ENCODE results near the gene CTIF.

The CTIF gene

DNA sequence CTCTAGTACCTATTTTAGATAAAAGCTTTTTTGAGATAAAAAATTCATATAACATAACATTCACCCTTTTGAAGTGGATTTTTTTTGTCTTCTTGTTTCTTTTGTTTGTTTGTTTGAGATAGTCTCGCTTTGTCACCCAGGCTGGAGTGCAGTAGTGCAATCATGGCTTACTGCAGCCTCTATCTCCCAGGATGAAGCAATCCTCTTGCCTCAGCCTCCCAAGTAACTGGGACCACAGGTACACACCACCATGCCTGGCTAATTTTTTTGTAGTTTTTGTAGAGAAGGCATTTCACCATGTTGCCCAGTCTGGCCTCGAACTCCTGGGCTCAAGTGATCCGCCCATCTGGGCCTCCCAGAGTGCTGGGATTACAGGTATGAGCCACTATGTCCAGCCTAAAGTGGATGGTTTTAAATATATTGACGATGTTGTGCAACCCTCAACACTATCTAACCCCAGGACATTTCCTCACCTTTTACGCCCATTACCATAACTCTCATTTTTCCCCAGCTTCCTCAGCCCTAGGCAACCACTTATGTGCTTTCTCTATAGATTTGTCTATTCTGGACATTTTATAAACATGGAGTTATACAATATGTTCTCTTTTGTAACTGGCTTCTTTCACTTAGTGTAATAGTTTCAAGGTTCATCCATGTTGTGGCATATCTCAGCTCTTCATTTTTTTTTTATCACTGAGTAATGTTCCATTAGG is 38.8 kb downstream of the CTIF start:
- DNase-seq: no peak

DNA sequence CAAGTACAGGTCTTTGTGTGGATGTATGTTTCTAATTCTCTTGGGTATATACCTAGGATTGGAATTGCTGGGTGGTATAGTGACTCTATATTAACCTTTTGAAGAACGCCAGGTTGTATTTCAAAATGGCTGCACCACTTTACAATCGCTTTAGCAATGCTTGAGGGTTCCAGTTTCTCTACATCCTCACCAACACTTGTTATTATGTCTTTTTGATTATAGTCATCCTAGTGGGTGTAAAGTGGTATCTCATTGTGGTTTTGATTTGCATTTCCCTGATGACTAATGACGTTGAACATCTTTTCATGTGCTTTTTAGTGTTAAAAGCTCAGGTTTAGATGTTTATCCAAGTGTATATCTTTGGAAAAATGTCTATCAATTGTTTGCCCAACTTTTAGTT is 39.5 kb downstream of the CTIF start:
- DNase-seq: no peak

DNA sequence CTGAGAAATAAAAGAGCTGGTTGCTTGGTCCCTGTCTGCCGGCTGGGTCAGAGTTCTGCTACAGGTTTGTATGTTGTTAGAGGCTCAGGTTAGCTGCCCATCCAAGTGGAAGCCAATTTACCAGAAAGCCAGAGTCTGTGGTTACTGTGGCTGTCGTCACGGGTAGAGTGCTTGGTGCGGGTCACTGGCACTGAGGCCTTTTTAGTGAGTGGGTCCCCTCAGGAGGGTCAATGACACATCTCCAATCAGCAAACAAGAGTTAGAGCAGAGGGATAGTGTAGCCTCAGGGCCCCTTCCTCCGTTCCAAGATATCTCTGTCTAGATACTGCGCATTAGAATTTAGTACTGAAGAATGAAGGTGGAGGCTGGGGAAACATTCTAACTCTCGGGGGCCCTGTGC is 41.2 kb downstream of the CTIF start:
- DNase-seq: no peak

DNA sequence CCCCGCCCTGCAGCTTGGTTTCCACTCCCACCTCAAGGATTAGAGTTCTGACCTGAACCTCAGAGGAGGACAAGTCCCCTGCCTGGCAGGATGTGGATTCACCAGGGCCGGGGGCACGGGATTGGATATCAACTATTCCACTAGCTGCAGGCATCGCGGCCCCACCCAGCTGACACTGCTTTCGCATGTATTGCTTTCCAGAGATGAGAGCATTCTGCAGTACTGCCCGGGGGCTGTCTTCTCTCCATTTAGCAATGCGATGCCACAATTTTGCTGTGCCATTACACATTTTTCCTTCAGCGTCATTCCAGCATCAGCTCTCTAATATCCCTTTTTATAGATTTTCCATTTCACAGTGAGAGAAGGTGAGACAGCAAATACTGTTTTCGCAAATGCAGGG is 42.0 kb downstream of the CTIF start:
- no peak for DNase-seq

DNA sequence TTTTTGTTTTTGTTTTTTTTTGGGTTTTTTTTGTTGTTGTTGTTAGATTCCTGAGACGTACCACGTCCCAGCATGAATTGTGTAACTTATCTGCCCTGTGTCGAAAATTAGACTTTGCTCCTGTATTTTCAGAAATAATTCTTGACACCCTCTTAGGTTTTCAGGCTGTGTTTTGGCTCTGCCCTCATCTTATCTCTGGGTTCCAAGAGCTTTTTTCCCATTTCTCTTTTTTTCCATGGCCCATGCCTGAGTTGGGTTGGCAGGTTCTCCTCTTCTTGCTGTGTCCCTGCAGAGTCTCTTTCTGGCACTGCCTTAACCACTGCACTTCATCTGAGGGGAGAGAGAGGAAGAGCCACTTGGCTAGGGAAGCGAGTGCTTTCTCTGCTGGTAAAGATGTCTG is 42.4 kb downstream of the CTIF start:
- no peak for DNase-seq

DNA sequence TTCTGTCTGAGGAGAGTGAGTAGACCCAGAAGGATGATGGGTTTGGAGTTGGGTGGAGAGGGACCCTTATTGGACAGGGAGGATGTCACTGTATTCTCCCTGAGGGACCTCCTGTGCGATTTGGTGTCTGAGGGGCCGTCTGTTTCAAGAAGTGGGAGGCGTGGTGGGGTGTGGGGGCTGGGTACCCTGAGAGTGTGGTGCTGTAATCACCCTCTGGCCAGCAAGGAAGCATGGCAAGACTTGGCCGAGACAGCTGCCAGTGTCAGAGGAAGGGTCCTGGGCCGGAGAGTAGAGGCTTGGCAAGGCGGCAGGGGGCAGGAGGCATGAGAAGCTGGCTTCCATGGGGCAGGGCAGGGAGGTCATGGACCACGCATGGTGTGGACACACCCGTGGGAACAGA is 43.1 kb downstream of the CTIF start:
- no peak for DNase-seq

DNA sequence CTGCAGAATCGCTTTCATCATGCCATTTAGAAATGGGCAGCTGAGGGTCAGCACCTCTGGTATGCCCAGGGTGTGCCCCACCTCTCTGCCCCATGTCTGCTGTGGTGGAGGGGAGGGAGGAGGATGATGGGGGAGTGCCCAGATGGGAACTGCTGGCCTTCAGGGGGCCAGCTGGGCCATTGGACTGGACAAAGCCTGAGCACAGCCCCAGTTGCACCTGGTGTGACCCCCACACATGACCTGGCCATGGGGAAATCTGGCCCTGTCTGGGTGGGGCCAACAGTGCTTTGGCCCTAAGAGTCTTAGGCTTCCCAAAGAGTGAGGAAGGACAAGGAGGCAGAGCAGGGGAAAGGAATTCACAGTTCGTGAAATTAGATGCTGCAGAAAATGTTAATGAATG is 44.1 kb downstream of the CTIF start:
- DNase-seq: no peak

DNA sequence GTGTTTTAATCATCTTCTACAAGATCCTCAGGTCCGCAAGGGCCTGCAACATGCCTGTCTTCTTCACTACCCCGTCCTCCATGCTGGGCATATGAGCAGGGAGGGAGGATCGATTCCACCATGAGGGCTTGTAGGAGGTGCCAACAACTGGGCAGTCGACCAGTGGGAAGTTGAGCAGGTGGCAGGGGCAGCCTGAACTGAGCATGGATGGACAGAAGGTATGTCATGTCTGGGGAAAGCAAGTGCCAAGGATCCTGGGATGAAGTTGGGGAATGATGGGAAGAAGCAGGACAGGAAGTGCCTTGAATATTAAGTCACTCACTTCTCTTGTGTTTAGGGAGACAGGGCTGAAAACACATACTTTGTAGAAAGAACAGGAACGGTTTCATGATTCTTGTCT is 44.7 kb downstream of the CTIF start:
- DNase-seq: no peak

DNA sequence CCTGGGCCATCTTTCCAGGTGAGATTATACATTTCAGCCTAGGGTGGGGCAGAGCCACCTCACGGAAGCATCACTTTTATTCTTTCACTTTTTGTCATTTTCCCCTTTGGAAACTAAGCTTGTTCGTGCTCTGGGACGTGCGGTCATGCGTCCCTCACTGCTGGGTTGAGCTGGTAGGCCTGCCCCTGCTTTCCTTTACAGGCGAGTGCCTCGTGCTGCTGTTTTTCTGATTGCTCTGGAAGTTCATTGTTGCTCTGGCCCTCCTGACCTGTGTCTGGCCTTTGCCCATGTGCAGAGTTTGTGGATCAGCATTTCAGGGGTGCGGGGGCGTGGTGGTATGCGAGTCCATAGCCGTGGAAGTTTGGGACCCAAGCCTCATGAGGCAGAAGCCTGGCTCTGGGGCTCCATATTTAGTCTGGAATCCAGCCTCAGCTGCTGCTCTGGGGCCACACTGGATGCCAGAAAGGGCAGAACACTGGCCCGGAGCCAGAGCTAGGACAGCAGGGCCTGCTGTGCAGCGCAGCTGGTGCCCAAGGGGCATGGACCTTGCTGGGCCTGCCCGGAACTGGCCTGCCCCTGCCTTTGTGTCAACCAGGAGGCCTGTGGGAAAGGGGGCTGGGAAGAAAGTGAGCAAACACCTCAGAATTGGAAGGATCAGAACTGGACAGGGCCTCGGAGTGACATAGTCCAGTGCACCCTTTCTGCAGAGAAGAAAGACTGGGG is 51.1 kb downstream of the CTIF start:
- DNase-seq: no peak

DNA sequence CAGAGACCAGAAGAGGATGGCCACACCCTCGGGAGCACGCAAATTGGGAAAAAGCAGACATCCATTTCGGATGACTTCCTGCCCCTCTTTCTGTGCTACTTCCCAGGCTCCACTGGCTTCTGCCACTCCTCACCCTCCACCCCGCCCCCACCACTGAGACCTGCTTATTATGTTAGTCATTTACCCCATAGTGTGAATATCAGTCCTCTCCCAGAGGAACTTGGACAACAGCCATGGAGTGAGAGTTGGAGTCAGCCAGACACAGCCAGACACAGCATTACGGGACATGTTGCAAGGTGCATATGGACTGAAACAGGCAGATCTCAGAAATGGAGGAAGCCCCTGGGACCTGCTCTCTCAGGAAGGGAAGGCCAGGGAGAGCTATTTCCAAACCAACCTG is 51.8 kb downstream of the CTIF start:
- no peak for DNase-seq

DNA sequence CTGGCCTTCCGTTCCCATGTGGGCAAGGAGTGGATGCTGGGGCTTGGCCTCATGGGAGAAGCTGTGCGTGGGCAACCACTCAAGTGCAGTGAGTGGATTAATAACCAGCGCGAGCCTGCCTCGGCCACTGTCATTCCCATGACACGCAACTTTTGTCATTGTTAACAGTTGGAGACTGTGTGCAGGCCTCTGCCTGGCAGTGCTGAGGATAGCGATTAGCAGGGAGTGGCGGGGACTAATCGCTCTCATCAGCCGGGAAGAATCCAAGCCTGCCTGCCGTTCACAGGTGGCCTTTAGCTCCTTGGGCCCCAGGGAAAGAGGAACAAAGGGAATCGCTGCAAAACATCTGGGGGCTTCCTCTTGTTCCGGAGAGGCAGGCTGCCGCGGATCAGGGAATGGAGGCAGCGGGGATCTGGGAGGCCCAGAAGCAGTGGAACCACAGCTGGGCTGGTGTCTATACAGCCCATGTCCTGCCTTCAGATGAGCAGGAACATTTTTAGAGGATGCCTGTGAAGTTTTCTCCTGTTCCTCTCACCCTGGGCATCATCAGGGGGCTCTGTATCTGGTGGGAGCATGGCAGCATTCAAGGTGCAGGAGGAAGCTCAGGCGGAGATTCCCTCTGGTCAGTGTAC is 53.8 kb downstream of the CTIF start:
- DNase-seq: no peak

DNA sequence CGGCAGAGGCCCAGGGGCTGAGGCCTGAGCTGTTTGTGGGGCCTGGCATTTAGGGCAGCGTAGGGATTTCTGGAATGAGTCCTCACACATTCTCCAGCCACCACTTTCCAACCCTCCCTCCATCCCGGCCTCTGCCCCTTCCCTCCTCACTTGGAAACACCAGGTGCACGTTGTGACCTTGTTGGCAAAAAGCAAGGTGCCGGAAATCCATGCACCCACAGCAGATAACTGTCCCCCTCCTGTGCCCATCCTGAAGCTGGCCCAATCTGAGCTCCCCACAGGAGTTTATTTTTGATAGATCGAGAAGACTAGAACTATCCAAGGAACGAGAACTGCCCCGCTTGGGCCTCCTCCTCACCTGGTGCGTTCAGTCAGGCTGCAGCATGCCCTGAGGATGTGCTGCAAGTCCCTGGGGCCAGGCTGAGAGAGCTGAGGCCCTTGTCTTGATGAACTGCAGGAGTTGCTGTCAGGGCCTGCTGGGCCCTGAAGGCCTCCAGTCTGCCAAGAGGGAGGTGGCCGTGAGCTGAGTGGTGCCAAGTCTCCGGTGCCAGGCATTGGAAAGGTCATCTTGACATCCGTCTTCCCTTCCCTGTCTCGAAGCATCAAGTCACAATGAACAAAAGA is 55.8 kb downstream of the CTIF start:
- DNase-seq: no peak

DNA sequence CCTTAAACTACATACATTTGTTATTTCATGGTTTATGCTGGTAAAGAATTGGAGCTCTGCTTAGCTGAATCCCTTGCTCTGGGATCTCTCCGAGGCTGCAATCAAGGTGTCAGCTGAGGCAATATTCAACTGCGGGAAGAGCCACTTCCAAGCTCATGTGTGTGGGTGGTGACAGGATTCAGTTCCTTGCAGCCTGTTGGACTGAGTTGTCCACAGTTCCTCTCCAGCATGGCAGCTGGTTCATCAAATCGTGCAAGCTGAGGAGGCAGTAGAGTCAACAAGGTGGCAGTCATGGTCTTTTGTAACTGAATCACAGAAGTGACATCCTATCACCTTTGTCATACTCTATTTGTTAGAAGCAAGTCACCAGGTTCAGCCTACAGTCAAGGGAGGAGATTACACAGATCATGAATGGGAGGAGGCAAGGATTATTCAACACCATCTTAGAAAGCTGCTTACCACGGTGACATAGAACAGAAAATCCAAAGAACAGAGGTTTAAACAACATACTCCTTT is 56.9 kb downstream of the CTIF start:
- DNase-seq: no peak

DNA sequence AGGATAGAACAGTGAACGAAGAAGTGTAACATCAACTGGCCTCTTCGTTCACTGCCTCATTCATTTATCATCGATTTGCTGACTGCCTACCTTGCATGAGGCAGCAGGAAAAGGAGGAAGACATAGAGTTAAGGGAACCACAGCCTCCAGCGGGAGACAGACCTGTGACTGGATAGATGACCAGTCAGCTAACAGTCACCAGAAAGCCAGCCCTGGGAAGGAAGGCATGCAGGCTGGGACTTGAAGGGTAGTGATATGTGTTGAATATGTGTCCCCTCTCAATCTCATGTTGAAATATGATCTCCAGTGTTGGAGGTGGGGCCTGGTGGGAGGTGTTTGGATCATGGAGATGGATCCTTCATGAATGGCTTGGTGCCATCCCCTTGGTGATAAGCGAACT is 58.3 kb downstream of the CTIF start:
- no peak for DNase-seq

DNA sequence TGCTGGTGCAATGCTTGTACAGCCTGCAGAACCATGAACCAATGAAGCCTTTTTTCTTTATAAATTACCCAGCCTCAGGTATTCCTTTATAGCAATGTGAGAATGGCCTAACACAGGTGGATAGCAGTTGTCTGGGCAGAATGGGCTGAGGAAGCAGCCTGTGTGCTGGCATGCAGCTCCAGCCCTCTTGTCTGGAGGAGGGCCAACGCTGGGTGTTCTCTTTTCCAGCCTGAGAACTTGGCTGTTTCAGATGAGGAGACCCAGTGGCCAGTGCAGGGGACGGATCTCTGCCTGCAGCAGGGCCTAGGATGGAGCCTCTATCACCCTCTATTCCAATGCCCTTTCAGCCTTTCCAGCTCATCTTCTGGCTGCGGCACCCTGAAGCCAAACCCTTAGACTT is 58.8 kb downstream of the CTIF start:
- no peak for DNase-seq

DNA sequence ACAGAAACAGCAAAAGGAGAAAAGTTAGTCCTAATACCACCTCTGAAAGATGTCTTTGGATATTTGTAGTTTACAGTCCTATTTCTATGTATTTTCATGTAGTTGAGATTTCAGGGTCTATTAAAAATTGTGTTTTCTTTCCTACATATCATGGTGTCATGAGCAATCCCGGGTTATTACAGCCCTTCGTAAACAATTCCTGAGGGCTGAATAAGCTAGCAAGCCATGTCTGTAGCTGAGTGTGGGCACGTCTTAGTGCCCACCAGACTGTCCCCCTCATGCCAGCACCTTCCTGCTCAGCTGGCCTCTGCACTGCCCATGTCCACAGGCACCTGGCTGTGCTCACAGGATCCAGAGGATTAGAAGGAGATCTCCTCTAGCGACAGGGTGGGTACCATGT is 60.6 kb downstream of the CTIF start:
- DNase-seq: no peak

DNA sequence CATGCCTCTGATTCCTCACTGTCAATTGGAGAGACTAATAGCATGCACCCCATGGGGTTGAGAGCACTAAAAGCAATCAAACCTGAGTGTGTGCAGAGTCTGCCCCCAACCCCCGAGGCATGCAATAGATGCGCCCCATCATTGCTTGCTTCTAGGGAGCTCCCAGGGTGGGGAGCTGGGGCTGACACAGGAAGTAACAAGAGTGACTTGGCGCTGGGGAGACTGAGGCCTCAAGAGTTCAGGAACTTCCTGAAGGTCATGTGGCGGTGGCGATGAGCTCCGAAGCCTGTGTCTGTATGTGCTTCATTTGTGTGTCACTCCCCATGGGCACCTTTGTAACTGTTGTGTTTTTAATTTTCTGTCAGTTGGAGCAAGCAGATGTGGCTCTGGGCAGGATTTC is 61.2 kb downstream of the CTIF start:
- no peak for DNase-seq

DNA sequence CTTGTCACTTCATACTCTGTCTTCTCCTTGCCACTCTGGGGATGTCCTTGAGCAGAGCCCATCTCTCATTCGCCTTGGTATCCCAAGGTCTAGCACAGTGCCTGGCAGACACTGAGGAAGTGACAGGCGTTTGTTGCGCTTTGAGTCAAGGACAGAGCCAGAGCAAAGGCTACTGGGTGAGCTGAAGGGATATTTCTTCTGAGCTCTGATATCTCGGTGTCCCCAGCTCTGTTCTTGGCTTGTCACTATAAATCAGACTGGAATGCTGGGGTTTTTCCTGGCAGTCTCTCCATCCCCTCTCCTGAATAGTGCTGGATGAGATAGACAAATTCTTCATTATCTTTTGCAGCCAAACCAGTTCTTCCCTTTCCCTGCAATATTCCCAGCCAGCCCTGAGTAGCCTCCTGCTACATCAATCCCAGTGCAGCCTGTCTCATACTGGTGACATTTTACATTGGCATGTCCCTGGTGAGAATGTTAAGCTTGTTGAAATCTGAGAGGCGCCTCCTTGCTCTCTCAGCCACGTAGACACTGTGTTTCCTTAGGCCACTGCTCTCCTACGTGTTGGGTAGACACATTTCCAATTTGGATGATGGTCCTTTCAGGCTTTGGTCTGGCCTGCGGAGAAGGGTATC is 61.7 kb downstream of the CTIF start:
- DNase-seq: no peak

DNA sequence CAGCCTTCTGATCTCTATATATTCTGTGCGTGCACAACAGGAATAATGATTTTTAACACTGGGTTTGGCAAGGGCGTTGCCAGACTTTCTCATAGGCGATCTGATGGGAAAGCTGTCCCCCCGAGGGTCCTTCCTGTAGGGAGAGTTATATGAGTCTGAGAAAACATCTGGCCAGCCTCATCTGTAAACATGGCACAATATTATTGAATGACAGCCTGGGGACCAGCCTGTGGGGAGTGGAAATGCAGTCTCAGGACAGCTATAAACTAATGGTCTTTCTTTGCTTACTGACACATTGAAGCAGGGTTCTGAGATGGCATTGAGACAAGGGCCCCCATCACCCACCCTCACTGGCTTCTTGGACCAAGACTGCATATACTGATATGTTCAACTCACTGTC is 62.5 kb downstream of the CTIF start:
- DNase-seq: no peak

DNA sequence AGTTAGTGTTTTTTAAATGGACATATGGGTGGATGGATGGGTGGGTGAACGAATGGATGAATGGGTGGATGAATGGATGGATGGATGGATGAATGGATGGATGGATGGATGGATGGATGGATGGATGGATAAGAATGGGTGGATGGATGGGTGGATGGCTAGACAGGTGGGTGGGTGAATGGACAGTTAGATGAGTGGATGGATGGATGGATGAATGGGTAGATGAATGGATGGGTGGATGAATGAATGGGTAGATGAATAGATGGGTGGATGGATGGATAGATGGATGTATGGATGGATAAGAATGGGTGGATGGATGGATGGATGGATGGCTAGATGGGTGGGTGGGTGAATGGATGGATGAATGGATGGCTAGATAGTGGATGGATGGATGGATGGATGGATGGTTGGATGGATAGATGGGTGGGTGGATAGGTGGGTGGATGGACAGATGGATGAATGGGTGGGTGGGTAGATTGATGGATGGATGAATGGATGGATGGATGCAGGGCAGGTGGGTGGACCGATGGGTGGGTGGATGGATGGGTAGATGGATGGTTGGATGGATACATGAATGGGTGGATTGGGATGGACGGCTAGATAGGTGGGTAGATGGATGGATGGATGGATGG is 64.0 kb downstream of the CTIF start:
- DNase-seq: no peak

DNA sequence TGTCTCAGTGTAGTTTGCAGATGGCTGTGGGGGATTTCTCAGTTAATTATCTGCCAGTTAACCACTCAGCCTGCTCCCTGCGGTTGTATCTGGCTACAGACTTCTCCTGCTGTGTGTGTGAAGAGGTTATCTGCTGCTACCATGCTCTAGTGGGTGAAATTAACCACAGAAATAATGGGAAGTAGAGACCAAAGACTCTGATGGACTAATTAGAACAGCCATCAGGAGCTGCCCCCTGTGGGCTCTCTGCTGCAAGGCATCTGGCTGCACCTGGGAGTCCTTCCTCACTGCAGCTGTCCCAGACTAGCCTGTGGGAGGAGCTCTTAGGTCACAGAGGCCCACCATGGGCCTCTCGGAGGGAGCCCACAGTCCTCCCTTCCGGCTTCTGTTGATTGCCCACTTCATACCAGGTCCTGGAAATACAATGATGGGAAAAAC is 66.6 kb downstream of the CTIF start:
- no peak for DNase-seq

Measured in NCI-H526 treated with DMSO at 0.1 percent for 48 hours (cell line).